Measurements from ENCODE around the gene HOXA5.

Gene HOXA5

DNA sequence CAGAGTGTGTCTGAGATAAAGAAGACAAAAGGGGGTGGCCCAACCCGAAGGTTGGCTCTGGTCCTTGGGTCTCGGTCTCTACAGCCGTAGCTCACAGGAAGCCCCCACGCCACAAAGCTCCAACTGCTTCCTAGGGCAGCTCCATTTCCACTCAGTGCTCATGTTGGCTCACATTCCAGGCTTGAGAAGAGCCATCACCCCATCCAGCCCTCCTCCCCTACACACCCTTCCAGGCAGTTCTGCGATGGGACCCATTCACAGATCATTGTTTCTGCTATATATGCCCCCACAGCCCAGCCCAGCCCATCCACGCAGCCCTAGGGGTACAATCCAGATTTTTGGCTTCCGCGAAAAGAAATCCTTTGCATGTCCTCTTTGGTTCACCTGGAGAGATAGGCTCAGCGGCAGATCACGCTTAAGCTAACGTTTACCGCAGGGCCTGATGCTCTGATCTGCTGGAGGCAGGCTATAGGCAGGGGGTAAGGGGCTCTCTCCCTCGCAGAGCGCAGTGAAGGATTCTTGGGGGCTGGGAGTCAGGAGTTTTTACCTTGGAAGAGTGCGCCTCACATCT lies 47.8 kb upstream of the HOXA5 start:
- DNase-seq (ENCODE audit: low read depth in 1 of 2, low spot score in 1 of 2), result no peak
- peaks cover 59% of the 10 kb centered on the region for H3K27me3 ChIP-seq (ENCODE audit: insufficient read depth, poor library complexity, severe bottlenecking)
- TF ChIP-seq POLR2AphosphoS5 (IDR thresholded peaks at IDR 0.05; ENCODE audit: low read depth), result no peak
- no peak for TF ChIP-seq SPI1 (IDR thresholded peaks at IDR 0.05; ENCODE audit: borderline replicate concordance, low read depth)
- TF ChIP-seq, protein P1, sequence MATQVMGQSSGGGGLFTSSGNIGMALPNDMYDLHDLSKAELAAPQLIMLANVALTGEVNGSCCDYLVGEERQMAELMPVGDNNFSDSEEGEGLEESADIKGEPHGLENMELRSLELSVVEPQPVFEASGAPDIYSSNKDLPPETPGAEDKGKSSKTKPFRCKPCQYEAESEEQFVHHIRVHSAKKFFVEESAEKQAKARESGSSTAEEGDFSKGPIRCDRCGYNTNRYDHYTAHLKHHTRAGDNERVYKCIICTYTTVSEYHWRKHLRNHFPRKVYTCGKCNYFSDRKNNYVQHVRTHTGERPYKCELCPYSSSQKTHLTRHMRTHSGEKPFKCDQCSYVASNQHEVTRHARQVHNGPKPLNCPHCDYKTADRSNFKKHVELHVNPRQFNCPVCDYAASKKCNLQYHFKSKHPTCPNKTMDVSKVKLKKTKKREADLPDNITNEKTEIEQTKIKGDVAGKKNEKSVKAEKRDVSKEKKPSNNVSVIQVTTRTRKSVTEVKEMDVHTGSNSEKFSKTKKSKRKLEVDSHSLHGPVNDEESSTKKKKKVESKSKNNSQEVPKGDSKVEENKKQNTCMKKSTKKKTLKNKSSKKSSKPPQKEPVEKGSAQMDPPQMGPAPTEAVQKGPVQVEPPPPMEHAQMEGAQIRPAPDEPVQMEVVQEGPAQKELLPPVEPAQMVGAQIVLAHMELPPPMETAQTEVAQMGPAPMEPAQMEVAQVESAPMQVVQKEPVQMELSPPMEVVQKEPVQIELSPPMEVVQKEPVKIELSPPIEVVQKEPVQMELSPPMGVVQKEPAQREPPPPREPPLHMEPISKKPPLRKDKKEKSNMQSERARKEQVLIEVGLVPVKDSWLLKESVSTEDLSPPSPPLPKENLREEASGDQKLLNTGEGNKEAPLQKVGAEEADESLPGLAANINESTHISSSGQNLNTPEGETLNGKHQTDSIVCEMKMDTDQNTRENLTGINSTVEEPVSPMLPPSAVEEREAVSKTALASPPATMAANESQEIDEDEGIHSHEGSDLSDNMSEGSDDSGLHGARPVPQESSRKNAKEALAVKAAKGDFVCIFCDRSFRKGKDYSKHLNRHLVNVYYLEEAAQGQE (IDR thresholded peaks at IDR 0.05; ENCODE audit: insufficient replicate concordance, low read depth), result no peak
- no peak for TF ChIP-seq GABPA (IDR thresholded peaks at IDR 0.05; ENCODE audit: low read depth)
- TF ChIP-seq CTCF (IDR thresholded peaks at IDR 0.05; ENCODE audit: insufficient read depth, low read length), result no peak
- no peak overlapping the region for H3K27ac ChIP-seq (replicated peaks)
- H3K4me3 ChIP-seq (replicated peaks; ENCODE audit: insufficient read depth, low read length), result no peak overlapping the region

DNA sequence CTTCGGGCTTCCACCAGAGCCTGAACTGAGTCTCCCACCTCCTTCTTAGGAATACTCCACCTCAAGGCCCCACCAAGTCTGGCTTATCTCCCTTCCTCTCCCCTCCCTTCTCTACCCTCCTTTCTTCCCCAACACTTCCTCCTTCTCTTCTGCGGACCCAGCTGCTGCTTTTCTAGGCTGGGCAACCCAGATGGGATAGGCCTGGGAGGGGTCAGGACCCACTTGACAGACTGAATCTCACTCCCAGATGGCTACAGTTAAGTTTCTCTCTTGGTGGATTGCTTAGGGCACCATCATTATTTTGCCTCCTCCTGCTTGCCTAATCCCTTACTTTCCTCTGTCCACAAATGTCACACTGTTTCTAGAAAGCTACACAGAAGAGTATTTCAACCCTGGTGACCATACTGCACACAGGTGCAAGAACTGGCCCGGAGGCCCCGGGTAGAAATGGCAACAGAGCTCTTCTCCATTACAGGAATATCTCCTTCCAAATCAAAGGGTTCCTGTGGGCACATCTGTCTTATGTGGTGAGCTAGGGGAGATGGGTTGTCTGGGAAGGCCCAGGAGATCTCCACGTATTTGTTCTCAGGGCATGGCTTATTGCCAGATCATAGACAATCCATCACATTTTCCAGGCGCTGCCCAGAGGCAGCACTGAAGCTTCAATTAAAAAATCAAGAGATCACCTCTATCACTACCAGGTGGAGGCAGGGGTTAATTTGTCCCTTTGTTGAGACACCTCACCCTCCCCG lies 46.7 kb upstream of the HOXA5 start:
- Histone ChIP-seq H3K4me3 (replicated peaks; ENCODE audit: insufficient read depth, low read length) (no peak overlapping the region), H3K27ac (replicated peaks) (no peak overlapping the region), H3K27me3 (ENCODE audit: insufficient read depth, poor library complexity, severe bottlenecking) (peaks cover 64% of the 10 kb centered on the region)
- peak; percentile 36; the same call in 1 of the 2 replicates for TF ChIP-seq SPI1 (IDR thresholded peaks at IDR 0.05; ENCODE audit: borderline replicate concordance, low read depth)
- TF ChIP-seq CTCF (IDR thresholded peaks at IDR 0.05; ENCODE audit: insufficient read depth, low read length), result no peak
- DNase-seq (ENCODE audit: low read depth in 1 of 2, low spot score in 1 of 2), result no peak

- H3K27ac ChIP-seq (replicated peaks), result no peak overlapping the region
- TF ChIP-seq GABPA (IDR thresholded peaks at IDR 0.05; ENCODE audit: low read depth) (no peak), POLR2AphosphoS5 (IDR thresholded peaks at IDR 0.05; ENCODE audit: low read depth) (no peak), SPI1 (IDR thresholded peaks at IDR 0.05; ENCODE audit: borderline replicate concordance, low read depth) (no peak), CTCF (IDR thresholded peaks at IDR 0.05; ENCODE audit: insufficient read depth, low read length) (no peak)
- TF ChIP-seq, protein P1 (IDR thresholded peaks at IDR 0.05; ENCODE audit: insufficient replicate concordance, low read depth), result no peak
- no peak overlapping the region for H3K4me3 ChIP-seq (replicated peaks; ENCODE audit: insufficient read depth, low read length)
- peaks cover 60% of the 10 kb centered on the region for H3K27me3 ChIP-seq (ENCODE audit: insufficient read depth, poor library complexity, severe bottlenecking)
- DNase-seq (ENCODE audit: low read depth in 1 of 2, low spot score in 1 of 2), result no peak
These were observed 46.0 kb upstream of the HOXA5 start for GRCh38 chr7:27189295-27189996.

Data from HL-60 (cell line).